Ureter (tissue), 1 donor: Measurements from ENCODE around the gene PIGQ. TPM values are rescaled to one million over a fixed set of nuclear protein-coding genes. Genes with fewer than 3 reads are reported as not detected.

Experiments
- DNase-seq: peaks from one replicate; pipeline ENCODE4 v3.0.0-alpha.2; 2020; ENCODE audit warnings: low spot score
- total RNA-seq: library from RNA; stranded (reverse); gene quantifications from one replicate; pipeline ENCODE4 v1.2.4, GENCODE V29; 2023
- donor health status: DM: yes; HTN: yes; CAD: no.

PIGQ gene
- total RNA-seq, 1 donor from 2014 or later = 65.7 TPM

GRCh38 chr16:628321-629061, 58.7 kb downstream of the PIGQ start:
- no peak for DNase-seq

- DNase-seq = no peak
Measured at GRCh38 chr16:629185-629832, 59.5 kb downstream of the PIGQ start.

GRCh38 chr16:629833-630248, 60.1 kb downstream of the PIGQ start:
- no peak for DNase-seq

- DNase-seq = no peak
Measured at GRCh38 chr16:630249-630814, 60.6 kb downstream of the PIGQ start.

- peak; percentile 46 for DNase-seq
Measured at GRCh38 chr16:630815-631405, 61.1 kb downstream of the PIGQ start, which contains the start of gene WFIKKN1. Gene WFIKKN1 (plus strand): TSS chr16:630985. CDS start chr16:631254, 269 bp downstream.

GRCh38 chr16:631808-632358, 62.1 kb downstream of the PIGQ start:
- no peak for DNase-seq

GRCh38 chr16:632486-633335, 62.9 kb downstream of the PIGQ start:
- no peak for DNase-seq

GRCh38 chr16:633336-634050, 63.7 kb downstream of the PIGQ start:
- no peak for DNase-seq

Other genes starting within 250 kb of the PIGQ start
- gene AXIN1, start 217.2 kb upstream of the PIGQ start, total RNA-seq = 20.1 TPM
- 56.6 TPM for gene MRPL28, start 199.4 kb upstream of the PIGQ start, total RNA-seq
- 37.6 TPM for gene PGAP6, start 188.0 kb upstream of the PIGQ start, total RNA-seq
- 121 TPM for gene NME4, start 172.8 kb upstream of the PIGQ start, total RNA-seq
- gene DECR2, start 168.1 kb upstream of the PIGQ start, total RNA-seq = 17.5 TPM
- gene RAB11FIP3, start 144.3 kb upstream of the PIGQ start, total RNA-seq = 42.0 TPM
- 60.1 TPM for gene CAPN15, start 42.3 kb upstream of the PIGQ start, total RNA-seq
- gene PRR35, start 9.6 kb upstream of the PIGQ start, total RNA-seq = not detected
- 0.36 TPM for gene NHLRC4, start 3.0 kb upstream of the PIGQ start, total RNA-seq
- gene RAB40C, start 20.1 kb downstream of the PIGQ start, total RNA-seq = 39.2 TPM
- gene WFIKKN1, start 61.0 kb downstream of the PIGQ start, total RNA-seq = 0.65 TPM
- 48.3 TPM for gene METTL26, start 66.3 kb downstream of the PIGQ start, total RNA-seq
- 40.4 TPM for gene MCRIP2, start 71.9 kb downstream of the PIGQ start, total RNA-seq
- 53.3 TPM for gene WDR90, start 79.4 kb downstream of the PIGQ start, total RNA-seq
- gene RHOT2, start 98.2 kb downstream of the PIGQ start, total RNA-seq = 129 TPM
- 2.3 TPM for gene RHBDL1, start 105.7 kb downstream of the PIGQ start, total RNA-seq
- 118 TPM for gene STUB1, start 110.4 kb downstream of the PIGQ start, total RNA-seq
- 63.4 TPM for gene JMJD8, start 114.4 kb downstream of the PIGQ start, total RNA-seq
- 10.4 TPM for gene WDR24, start 120.4 kb downstream of the PIGQ start, total RNA-seq
- gene FBXL16, start 135.8 kb downstream of the PIGQ start, total RNA-seq = 1.3 TPM
- 20.8 TPM for gene METRN, start 145.2 kb downstream of the PIGQ start, total RNA-seq
- gene ANTKMT, start 151.2 kb downstream of the PIGQ start, total RNA-seq = 43.2 TPM
- gene CCDC78, start 156.5 kb downstream of the PIGQ start, total RNA-seq = 5.3 TPM
- gene HAGHL, start 157.1 kb downstream of the PIGQ start, total RNA-seq = 7.9 TPM
- gene CIAO3, start 171.0 kb downstream of the PIGQ start, total RNA-seq = 38.9 TPM
- gene MSLN, start 190.8 kb downstream of the PIGQ start, total RNA-seq = 1.4 TPM
- 18.7 TPM for gene RPUSD1, start 218.4 kb downstream of the PIGQ start, total RNA-seq
- 13.3 TPM for gene CHTF18, start 218.7 kb downstream of the PIGQ start, total RNA-seq
- 0.52 TPM for gene GNG13, start 230.8 kb downstream of the PIGQ start, total RNA-seq